Activated B cell treated with CpG ODN at 0.5 μM for 24 hours (primary cell): ENCODE measurements around the gene PIGC. TPM values are rescaled to one million over a fixed set of nuclear protein-coding genes. Genes with fewer than 3 reads are reported as not detected.

Experiments
- ATAC-seq: fragments of 200-7000 bp; cut with Tn5 transposase; one replicate; pipeline ENCODE4 v1.10.0; 2021; ENCODE audit warnings: low read depth, mild to moderate bottlenecking, moderate library complexity
- CTCF ChIA-PET: fragments of 350-600 bp; sonication (Branson Sonifier 250); formaldehyde crosslinking; loops from one replicate; lab custom pipeline; 2021; ENCODE audit warnings: antibody characterized with exemption; lab: Charles Lee
- POLR2A ChIA-PET: fragments of 350-600 bp; sonication (Branson Sonifier 250); formaldehyde crosslinking; loops from one replicate; lab custom pipeline; 2021; ENCODE audit warnings: antibody characterized with exemption; lab: Charles Lee
- DNase-seq: peaks from one replicate; pipeline ENCODE4 v3.0.0; 2022
- H3K27ac Mint-ChIP-seq: one replicate; pipeline ENCODE4 v1.8.0; 2020; ENCODE audit warnings: mixed read lengths
- H3K27me3 Mint-ChIP-seq: one replicate; pipeline ENCODE4 v1.8.0; 2021; ENCODE audit warnings: mixed read lengths
- H3K36me3 Mint-ChIP-seq: one replicate; pipeline ENCODE4 v1.8.0; 2021; ENCODE audit warnings: low read depth, mixed read lengths
- H3K4me1 Mint-ChIP-seq: one replicate; pipeline ENCODE4 v1.8.0; 2021; ENCODE audit warnings: mixed read lengths
- H3K4me3 Mint-ChIP-seq: one replicate; pipeline ENCODE4 v1.8.0; 2020; ENCODE audit warnings: mild to moderate bottlenecking, mixed read lengths
- H3K9me3 Mint-ChIP-seq: one replicate; pipeline ENCODE4 v1.8.0; 2020; ENCODE audit warnings: mixed read lengths
- intact Hi-C: fragments of 100-400 bp; cut with micrococcal nuclease; formaldehyde crosslinking; loops from one replicate; pipeline ENCODE4 v1.15.1; 2024
- total RNA-seq: library from RNA; stranded (reverse); gene quantifications from 2 replicates; pipeline ENCODE4 v1.2.3, GENCODE V29; 2022
- TF ChIP-seq, protein P1 (sequence below): fragments of 200-600 bp; IDR thresholded peaks from one replicate; pipeline ENCODE4 v1.8.0; 2022; ENCODE audit warnings: antibody characterized with exemption, mild to moderate bottlenecking

The PIGC gene
- total RNA-seq, 1 donor from 2014 or later, result 24.2 TPM

DNA sequence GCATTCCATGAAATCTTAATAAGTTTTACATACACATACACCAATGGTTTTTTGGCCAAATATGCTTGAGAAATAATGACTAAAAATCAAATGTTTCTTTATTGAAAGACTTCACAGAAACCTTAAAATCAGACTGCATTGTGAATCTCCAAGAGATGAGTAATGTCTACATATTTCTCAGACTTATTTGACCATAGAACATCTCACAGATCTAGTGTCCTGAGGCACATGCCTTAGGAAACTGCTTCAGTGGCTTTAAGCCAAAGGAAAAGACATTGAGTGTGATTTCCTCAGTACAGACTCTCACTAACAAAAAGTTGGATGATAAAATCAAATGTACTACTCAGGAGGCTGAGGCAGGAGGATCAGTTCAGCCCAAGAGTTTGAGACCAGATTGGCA is 29.5 kb downstream of the PIGC start:
- no peaks in the 10 kb centered on the region for H3K36me3 Mint-ChIP-seq
- CTCF ChIA-PET, result no interaction called here

DNA sequence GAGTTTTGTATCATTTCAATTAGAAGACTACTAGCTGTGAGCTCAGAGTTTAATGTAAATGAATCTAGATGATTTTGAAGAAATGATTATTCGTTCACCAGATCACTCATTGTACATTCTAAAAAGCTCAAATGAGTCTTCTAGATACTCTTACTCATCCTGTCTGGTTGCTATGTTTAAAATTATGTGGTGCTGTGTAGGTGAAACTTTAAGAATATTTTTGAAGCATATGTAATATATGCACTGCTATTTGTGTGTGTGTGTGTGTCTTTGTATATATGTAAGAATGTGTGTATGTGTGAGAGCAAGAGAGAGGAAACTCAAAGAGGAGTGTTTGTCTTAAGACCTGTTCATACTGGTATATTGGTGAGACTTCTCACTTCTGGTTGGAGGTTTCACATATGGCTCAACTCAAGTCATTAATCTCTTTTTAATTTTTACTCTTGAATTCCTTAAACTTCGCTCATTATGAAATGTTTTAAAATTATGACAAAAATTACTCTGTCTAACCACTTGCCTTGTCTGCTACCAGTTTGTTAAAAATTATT is 32.0 kb downstream of the PIGC start:
- Mint-ChIP-seq H3K9me3 (no peaks in the 10 kb centered on the region), H3K27ac (no peak overlapping the region), H3K27me3 (no peaks in the 10 kb centered on the region), H3K4me3 (no peak overlapping the region), H3K4me1 (no peaks in the 10 kb centered on the region), H3K36me3 (no peaks in the 10 kb centered on the region)
- ChIA-PET POLR2A (no interaction called here), CTCF (no interaction called here)
- no peak for DNase-seq
- no peak for ATAC-seq
- intact Hi-C loops, result no loop called here
- TF ChIP-seq, protein P1, sequence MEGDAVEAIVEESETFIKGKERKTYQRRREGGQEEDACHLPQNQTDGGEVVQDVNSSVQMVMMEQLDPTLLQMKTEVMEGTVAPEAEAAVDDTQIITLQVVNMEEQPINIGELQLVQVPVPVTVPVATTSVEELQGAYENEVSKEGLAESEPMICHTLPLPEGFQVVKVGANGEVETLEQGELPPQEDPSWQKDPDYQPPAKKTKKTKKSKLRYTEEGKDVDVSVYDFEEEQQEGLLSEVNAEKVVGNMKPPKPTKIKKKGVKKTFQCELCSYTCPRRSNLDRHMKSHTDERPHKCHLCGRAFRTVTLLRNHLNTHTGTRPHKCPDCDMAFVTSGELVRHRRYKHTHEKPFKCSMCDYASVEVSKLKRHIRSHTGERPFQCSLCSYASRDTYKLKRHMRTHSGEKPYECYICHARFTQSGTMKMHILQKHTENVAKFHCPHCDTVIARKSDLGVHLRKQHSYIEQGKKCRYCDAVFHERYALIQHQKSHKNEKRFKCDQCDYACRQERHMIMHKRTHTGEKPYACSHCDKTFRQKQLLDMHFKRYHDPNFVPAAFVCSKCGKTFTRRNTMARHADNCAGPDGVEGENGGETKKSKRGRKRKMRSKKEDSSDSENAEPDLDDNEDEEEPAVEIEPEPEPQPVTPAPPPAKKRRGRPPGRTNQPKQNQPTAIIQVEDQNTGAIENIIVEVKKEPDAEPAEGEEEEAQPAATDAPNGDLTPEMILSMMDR, result no peak

More for the DNA sequence above, 29.5 kb downstream of the PIGC start:
- DNase-seq (no peak), ATAC-seq (no peak)
- Mint-ChIP-seq H3K4me1 (no peaks in the 10 kb centered on the region), H3K9me3 (no peaks in the 10 kb centered on the region), H3K4me3 (no peak overlapping the region), H3K27me3 (no peaks in the 10 kb centered on the region), H3K27ac (no peak overlapping the region)
- intact Hi-C loops, result no loop called here
- TF ChIP-seq, protein P1, result no peak
- POLR2A ChIA-PET, result no interaction called here

DNA sequence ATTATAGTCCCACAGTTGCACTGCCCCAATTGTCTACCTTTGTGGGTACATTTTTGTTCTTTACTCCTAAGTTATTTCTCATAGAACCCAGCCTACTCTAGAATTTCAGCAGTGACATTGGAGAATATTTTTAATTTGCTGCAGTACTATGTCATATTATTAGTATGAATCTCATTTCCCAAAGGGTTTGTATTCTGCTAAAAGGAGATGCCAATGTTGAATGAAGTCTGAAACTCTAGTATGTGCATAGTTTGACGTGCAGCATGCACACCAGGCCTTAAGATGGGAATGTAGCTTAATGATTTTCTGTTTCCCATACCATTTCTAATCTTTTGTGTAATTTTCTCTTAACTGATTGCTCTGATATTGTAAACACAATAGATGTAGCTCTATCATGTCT is 33.8 kb downstream of the PIGC start:
- intact Hi-C loops, result no loop called here
- Mint-ChIP-seq H3K27me3 (no peaks in the 10 kb centered on the region), H3K9me3 (no peaks in the 10 kb centered on the region), H3K4me1 (no peaks in the 10 kb centered on the region), H3K4me3 (no peak overlapping the region), H3K27ac (no peak overlapping the region), H3K36me3 (no peaks in the 10 kb centered on the region)
- CTCF ChIA-PET, result interaction anchor here (1.0 kb wide), 1 partner anchor 17 kb away, joined by 3 read pairs; no protein-coding TSS in a partner anchor
- ATAC-seq (no peak), DNase-seq (no peak)
- TF ChIP-seq, protein P1, result no peak
- POLR2A ChIA-PET, result interaction anchor here (0.9 kb wide), 1 partner anchor 34 kb away, joined by 3 read pairs; no protein-coding TSS in a partner anchor

DNA sequence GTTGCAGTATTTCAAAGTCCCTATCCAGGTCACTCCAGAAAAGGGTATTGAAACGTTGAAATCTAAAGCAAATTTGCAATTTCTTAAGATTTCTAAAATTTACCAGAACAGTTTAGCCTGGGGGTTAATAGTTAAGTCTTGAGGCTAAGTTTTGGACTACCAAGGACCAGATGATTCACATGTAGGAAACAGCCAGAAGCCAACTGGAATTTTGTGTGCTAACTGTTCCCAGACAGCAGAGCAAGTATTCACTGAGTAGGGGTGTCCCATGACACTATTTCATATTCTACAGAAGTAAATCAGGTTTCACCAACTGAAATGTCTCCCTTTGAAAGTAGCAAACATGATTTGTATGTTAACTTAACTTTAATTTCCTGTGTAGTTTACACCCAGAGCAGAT is 34.9 kb downstream of the PIGC start:
- Mint-ChIP-seq H3K9me3 (no peaks in the 10 kb centered on the region), H3K27ac (no peak overlapping the region), H3K27me3 (no peaks in the 10 kb centered on the region), H3K36me3 (no peaks in the 10 kb centered on the region), H3K4me3 (no peak overlapping the region), H3K4me1 (no peaks in the 10 kb centered on the region)
- CTCF ChIA-PET, result no interaction called here
- no peak for DNase-seq
- ATAC-seq, result no peak
- intact Hi-C loops, result no loop called here
- TF ChIP-seq, protein P1, result no peak
- POLR2A ChIA-PET, result no interaction called here

DNA sequence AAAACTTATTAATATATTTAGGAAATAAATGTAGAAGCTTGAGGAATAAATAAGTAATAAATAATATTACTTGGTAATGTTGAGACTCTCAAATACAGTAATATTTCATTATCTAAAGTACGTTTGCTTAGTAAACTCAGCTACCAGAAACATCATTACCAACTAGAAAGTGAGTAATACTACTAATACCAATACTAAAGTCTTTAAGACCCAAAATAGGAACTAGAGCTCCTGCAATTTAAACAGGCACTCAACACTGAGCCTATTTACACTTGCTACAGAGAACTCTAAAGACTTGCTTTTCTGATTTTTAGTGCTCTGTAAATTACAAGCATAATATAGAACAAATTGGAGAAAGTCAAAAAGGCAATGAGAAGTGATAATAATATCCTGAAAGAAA is 36.9 kb downstream of the PIGC start:
- ATAC-seq, result no peak
- no peak overlapping the region for H3K27ac Mint-ChIP-seq

More for the DNA sequence above, 36.9 kb downstream of the PIGC start:
- ChIA-PET POLR2A (no interaction called here), CTCF (no interaction called here)
- H3K36me3 Mint-ChIP-seq, result no peaks in the 10 kb centered on the region
- H3K4me3 Mint-ChIP-seq, result no peak overlapping the region
- H3K4me1 Mint-ChIP-seq, result no peaks in the 10 kb centered on the region
- intact Hi-C loops, result no loop called here
- no peaks in the 10 kb centered on the region for H3K9me3 Mint-ChIP-seq
- TF ChIP-seq, protein P1, result no peak
- no peak for DNase-seq
- no peaks in the 10 kb centered on the region for H3K27me3 Mint-ChIP-seq
